Liver (tissue), 9 donors: ENCODE results near the gene PCNX3. TPM values are rescaled to one million over a fixed set of nuclear protein-coding genes. Genes with fewer than 3 reads are reported as not detected.

ENCODE experiments used
- DNase-seq: peaks from one replicate; pipeline ENCODE4 v3.0.0-alpha.2; 2017; ENCODE audit warnings: low spot score
- H3K27ac ChIP-seq, 2 donors: one replicate each; pipeline ENCODE4 v1.7.0; 2013; ENCODE audit warnings: inconsistent platforms in 2 of 2, low read length in 2 of 2, control low read depth in 1 of 2, low read depth in 1 of 2, mild to moderate bottlenecking in 1 of 2
- H3K27me3 ChIP-seq, 4 donors: one replicate each; pipeline versions ENCODE4 v1.6.1 to v1.7.0; 2013; ENCODE audit warnings: low read length in 3 of 4, inconsistent platforms in 1 of 4, mild to moderate bottlenecking in 1 of 4, moderate library complexity in 1 of 4; ENCODE audit not compliant: control insufficient read depth in 4 of 4, insufficient read depth in 4 of 4
- H3K36me3 ChIP-seq, 4 donors: one replicate each; pipeline versions ENCODE4 v1.6.1 to v1.7.0; 2013; ENCODE audit warnings: low read length in 3 of 4, mild to moderate bottlenecking in 3 of 4, low read depth in 1 of 4, moderate library complexity in 1 of 4; ENCODE audit not compliant: control insufficient read depth in 4 of 4, insufficient read depth in 3 of 4
- H3K4me1 ChIP-seq, 4 donors: one replicate each; pipeline versions ENCODE4 v1.6.1 to v1.7.0; 2013; ENCODE audit warnings: low read length in 3 of 4, mild to moderate bottlenecking in 3 of 4, moderate library complexity in 1 of 4; ENCODE audit not compliant: control insufficient read depth in 4 of 4, insufficient read depth in 4 of 4
- H3K4me3 ChIP-seq, 3 donors: one replicate each; pipeline versions ENCODE4 v1.6.1 to v1.7.0; 2013; ENCODE audit warnings: low read length in 3 of 3, control low read depth in 1 of 3, low read depth in 1 of 3, mild to moderate bottlenecking in 1 of 3
- H3K9ac ChIP-seq, 2 donors: one replicate each; pipeline ENCODE4 v1.7.0; 2013; ENCODE audit warnings: low read length in 2 of 2, mild to moderate bottlenecking in 2 of 2, moderate library complexity in 2 of 2, control low read depth in 1 of 2, low read depth in 1 of 2
- H3K9me3 ChIP-seq, 4 donors: one replicate each; pipeline versions ENCODE4 v1.6.1 to v1.7.0; 2013; ENCODE audit warnings: low read length in 3 of 4; ENCODE audit not compliant: control insufficient read depth in 4 of 4
- CTCF ChIP-seq: fragments of 150-350 bp; IDR thresholded peaks from 2 replicates; pipeline ENCODE4 v1.5.1; 2017; ENCODE audit warnings: improper control_type of control experiment, low read depth, low read length; ENCODE audit not compliant: missing input control
- EGR1 ChIP-seq, 2 donors: IDR thresholded peaks; 2 replicates each; pipeline ENCODE4 v1.6.1; 2016 to 2018; ENCODE audit warnings: antibody characterized with exemption in 2 of 2, low read depth in 2 of 2
- FOXA1 ChIP-seq: IDR thresholded peaks from 2 replicates; pipeline ENCODE4 v1.6.1; 2016; ENCODE audit warnings: antibody characterized with exemption
- FOXA2 ChIP-seq: IDR thresholded peaks from 2 replicates; pipeline ENCODE4 v1.6.1; 2016; ENCODE audit warnings: antibody characterized with exemption
- GABPA ChIP-seq, 2 donors: IDR thresholded peaks in 1 of 2; conservative IDR thresholded peaks in 1 of 2; 2 replicates each; pipeline ENCODE4 v1.6.1; 2016; ENCODE audit warnings: antibody characterized with exemption in 2 of 2, mild to moderate bottlenecking in 1 of 2, moderate library complexity in 1 of 2
- HNF4A ChIP-seq, 2 donors: conservative IDR thresholded peaks; 2 replicates each; pipeline ENCODE4 v1.6.1; 2016; ENCODE audit warnings: antibody characterized with exemption in 2 of 2, mild to moderate bottlenecking in 2 of 2
- HNF4G ChIP-seq: IDR thresholded peaks from 2 replicates; pipeline ENCODE4 v1.6.1; 2016; ENCODE audit warnings: antibody characterized with exemption
- JUND ChIP-seq, 2 donors: IDR thresholded peaks; 2 replicates each; pipeline ENCODE4 v1.6.1; 2016; ENCODE audit warnings: antibody characterized with exemption in 2 of 2
- MAX ChIP-seq: IDR thresholded peaks from 2 replicates; pipeline ENCODE4 v1.6.1; 2016; ENCODE audit warnings: antibody characterized with exemption
- NR2F2 ChIP-seq: IDR thresholded peaks from 2 replicates; pipeline ENCODE4 v1.6.1; 2016; ENCODE audit warnings: antibody characterized with exemption
- RAD21 ChIP-seq, 2 donors: IDR thresholded peaks; 2 replicates each; pipeline ENCODE4 v1.6.1; 2016; ENCODE audit warnings: antibody characterized with exemption in 2 of 2, mild to moderate bottlenecking in 2 of 2
- RXRA ChIP-seq, 2 donors: IDR thresholded peaks; 2 replicates each; pipeline ENCODE4 v1.6.1; 2017 to 2018; ENCODE audit warnings: antibody characterized with exemption in 2 of 2, mild to moderate bottlenecking in 1 of 2
- SP1 ChIP-seq: IDR thresholded peaks from 2 replicates; pipeline ENCODE4 v1.6.1; 2018; ENCODE audit warnings: antibody characterized with exemption, mild to moderate bottlenecking
- TAF1 ChIP-seq: conservative IDR thresholded peaks from 2 replicates; pipeline ENCODE4 v1.6.1; 2016; ENCODE audit warnings: antibody characterized with exemption, mild to moderate bottlenecking
- YY1 ChIP-seq: IDR thresholded peaks from 2 replicates; pipeline ENCODE4 v1.6.1; 2016; ENCODE audit warnings: antibody characterized with exemption, mild to moderate bottlenecking
- ZBTB33 ChIP-seq: IDR thresholded peaks from 2 replicates; pipeline ENCODE4 v1.6.1; 2016; ENCODE audit warnings: antibody characterized with exemption
- WGBS: extraction: QIAGEN DNeasy Blood & Tissue Kit; methylation state at CpG from one replicate; pipeline ENCODE4 v1.1.7; 2013; 5-methylcytosine and 5-hydroxymethylcytosine counted together
- polyA plus RNA-seq, 2 donors: library from polyadenylated mRNA; stranded (reverse) in 1 of 2; unstranded in 1 of 2; fragments of 200-250 nt in 1 of 2; fragments of >200 nt in 1 of 2; fragmentation: Nextera tagmentation in 1 of 2; extraction: Ambion mirVana in 1 of 2; gene quantifications; one replicate each; pipeline versions ENCODE4 v1.2.1 to v1.2.3, GENCODE V29; 2013 to 2015
- total RNA-seq, 2 donors: library from RNA; depleted of rRNA; stranded (reverse); fragments of >200 nt; gene quantifications; one replicate each; pipeline ENCODE4 v1.2.3, GENCODE V29; 2014
- TF ChIP-seq, protein P1 (sequence below): IDR thresholded peaks from 2 replicates; pipeline ENCODE4 v1.6.1; 2016; ENCODE audit warnings: antibody characterized with exemption, mild to moderate bottlenecking
- TF ChIP-seq, protein P2 (sequence below): IDR thresholded peaks from 2 replicates; pipeline ENCODE4 v1.6.1; 2016; ENCODE audit warnings: antibody characterized with exemption
- donor health status: healthy.
- donor health status: healthy.
- donor health status: healthy.
- donor health status: healthy.
- donor health status: healthy.

The PCNX3 gene
- total and polyA plus RNA-seq, 4 donors, result 4.7 to 13.4 (median 12.1) TPM

DNA sequence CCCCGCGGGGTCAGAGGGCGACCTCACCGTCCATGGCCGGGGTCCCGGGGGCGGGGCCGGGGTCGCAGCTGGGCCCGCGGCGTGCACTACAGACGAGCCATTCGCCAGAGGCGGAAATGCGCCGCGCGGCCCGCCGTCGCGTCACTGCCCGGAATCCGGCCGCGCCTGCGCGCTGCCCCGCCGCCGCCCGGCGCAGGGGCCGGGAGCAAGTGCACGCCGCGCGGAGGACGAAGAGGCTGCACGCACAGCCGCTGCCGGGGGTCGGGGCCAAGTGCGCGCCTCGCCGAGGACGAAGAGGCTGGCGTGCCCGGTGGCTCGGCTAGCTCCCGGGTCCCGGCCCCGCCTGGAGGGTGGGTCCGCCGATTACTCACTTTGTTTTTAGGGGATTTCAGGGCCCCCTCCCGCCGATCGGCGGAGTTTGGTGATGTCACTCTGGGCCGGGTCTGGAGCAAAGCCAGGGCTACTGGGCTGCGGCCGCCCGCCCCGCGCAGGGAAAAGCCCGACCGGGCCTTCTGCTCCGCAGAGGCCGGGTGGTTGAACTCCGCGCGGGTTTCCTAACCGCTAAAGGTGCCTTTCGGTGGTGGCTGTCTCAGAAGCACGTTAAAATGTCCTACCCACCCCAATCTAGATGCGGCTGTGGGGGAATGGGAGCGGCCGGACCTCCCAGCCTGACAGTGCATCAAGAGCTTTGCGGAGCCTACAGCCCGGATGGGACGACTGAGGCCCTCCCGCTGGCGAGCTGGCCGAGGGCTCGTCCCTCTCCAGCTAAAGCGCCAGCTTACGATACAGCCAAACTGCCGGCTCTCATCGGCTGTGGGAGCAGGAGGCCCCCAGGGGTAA is 47.4 kb downstream of the PCNX3 start, which contains the start of gene RELA:
Gene RELA (minus strand): TSS at position 118 of the 840 bp plus-strand sequence. CDS start 84 bp downstream, at position 34.
- DNase-seq, result peak; percentile 91
- TF ChIP-seq SP1, result peak; percentile 62
- TF ChIP-seq RAD21 (IDR thresholded peaks at IDR 0.05), result peak; percentile 16 to 26
- peak; percentile 60 for TF ChIP-seq YY1
- TF ChIP-seq CTCF, result no peak
- peak; percentile 64 to 80 for TF ChIP-seq JUND (IDR thresholded peaks at IDR 0.05)
- no peak for TF ChIP-seq FOXA2
- no peak for TF ChIP-seq HNF4G
- TF ChIP-seq, protein P1, sequence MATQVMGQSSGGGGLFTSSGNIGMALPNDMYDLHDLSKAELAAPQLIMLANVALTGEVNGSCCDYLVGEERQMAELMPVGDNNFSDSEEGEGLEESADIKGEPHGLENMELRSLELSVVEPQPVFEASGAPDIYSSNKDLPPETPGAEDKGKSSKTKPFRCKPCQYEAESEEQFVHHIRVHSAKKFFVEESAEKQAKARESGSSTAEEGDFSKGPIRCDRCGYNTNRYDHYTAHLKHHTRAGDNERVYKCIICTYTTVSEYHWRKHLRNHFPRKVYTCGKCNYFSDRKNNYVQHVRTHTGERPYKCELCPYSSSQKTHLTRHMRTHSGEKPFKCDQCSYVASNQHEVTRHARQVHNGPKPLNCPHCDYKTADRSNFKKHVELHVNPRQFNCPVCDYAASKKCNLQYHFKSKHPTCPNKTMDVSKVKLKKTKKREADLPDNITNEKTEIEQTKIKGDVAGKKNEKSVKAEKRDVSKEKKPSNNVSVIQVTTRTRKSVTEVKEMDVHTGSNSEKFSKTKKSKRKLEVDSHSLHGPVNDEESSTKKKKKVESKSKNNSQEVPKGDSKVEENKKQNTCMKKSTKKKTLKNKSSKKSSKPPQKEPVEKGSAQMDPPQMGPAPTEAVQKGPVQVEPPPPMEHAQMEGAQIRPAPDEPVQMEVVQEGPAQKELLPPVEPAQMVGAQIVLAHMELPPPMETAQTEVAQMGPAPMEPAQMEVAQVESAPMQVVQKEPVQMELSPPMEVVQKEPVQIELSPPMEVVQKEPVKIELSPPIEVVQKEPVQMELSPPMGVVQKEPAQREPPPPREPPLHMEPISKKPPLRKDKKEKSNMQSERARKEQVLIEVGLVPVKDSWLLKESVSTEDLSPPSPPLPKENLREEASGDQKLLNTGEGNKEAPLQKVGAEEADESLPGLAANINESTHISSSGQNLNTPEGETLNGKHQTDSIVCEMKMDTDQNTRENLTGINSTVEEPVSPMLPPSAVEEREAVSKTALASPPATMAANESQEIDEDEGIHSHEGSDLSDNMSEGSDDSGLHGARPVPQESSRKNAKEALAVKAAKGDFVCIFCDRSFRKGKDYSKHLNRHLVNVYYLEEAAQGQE, result peak; percentile 58
- no peak for TF ChIP-seq FOXA1
- no peak for TF ChIP-seq MAX
- TF ChIP-seq NR2F2, result peak; percentile 24
- peak; percentile 42 to 48 for TF ChIP-seq RXRA (IDR thresholded peaks at IDR 0.05)
- no peak for TF ChIP-seq ZBTB33
- TF ChIP-seq HNF4A (conservative IDR thresholded peaks at IDR 0.05), result no peak
- TF ChIP-seq EGR1 (IDR thresholded peaks at IDR 0.05; ENCODE audit: low read depth in 2 of 2), result no peak
- peak; percentile 36 for TF ChIP-seq TAF1
- peak in 1 of 2 donors; percentile 33 for TF ChIP-seq GABPA (IDR thresholded peaks at IDR 0.05 in 1 of 2, conservative IDR thresholded peaks at IDR 0.05 in 1 of 2)
- TF ChIP-seq, protein P2, sequence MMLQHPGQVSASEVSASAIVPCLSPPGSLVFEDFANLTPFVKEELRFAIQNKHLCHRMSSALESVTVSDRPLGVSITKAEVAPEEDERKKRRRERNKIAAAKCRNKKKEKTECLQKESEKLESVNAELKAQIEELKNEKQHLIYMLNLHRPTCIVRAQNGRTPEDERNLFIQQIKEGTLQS, result no peak
- H3K36me3 ChIP-seq, result peaks cover 6 to 25% (median 22%) of the 10 kb centered on the region in 4 donors
- WGBS, result under 1% methylated on average over 91 of the region's 91 CpGs
- peak within 1 kb of the TSS; percentile 83 to 100 (median 98) for H3K4me3 ChIP-seq
- no peaks in the 10 kb centered on the region for H3K27me3 ChIP-seq
- H3K4me1 ChIP-seq, result peaks cover 0 to 30% (median 16%) of the 10 kb centered on the region in 4 donors
- no peaks in the 10 kb centered on the region for H3K9me3 ChIP-seq
- H3K9ac ChIP-seq, result peak within 1 kb of the TSS; percentile 99 to 100
- peak within 1 kb of the TSS; percentile 100 for H3K27ac ChIP-seq
